Superior temporal gyrus (tissue), 1 donor: ENCODE data around the gene ZNF30.
A peak's percentile ranks its signal among the peaks of the same experiment; 100 is the strongest.
"Not testable (repeated sequence)": the region's sequence is repeated elsewhere in the genome, so short reads cannot be mapped to it uniquely, and the experiment has no call there.

ENCODE experiments used
- DNase-seq: peaks from one replicate; pipeline ENCODE4 v3.0.0-alpha.2; 2016; ENCODE audit errors: extremely low spot score

ZNF30 gene

GRCh38 chr19:34926685-34927375, at the start of gene ZNF30:
TSS of gene ZNF30 (plus strand) at chr19:34926903. CDS start at chr19:34929948, 3,045 bp downstream.
- peak; percentile 92 for DNase-seq

- no peak for DNase-seq
Measured at GRCh38 chr19:34879563-34879962, 47.1 kb upstream of the ZNF30 start.

GRCh38 chr19:34880034-34880433, 46.7 kb upstream of the ZNF30 start:
- no peak for DNase-seq

GRCh38 chr19:34881982-34882381, 44.7 kb upstream of the ZNF30 start:
- DNase-seq = no peak

GRCh38 chr19:34888091-34888490, 38.6 kb upstream of the ZNF30 start:
- no peak for DNase-seq

- DNase-seq = no peak
Measured at GRCh38 chr19:34900245-34900644, 26.5 kb upstream of the ZNF30 start.

GRCh38 chr19:34904664-34905527, 21.8 kb upstream of the ZNF30 start:
- DNase-seq = no peak

- no peak for DNase-seq
Measured at GRCh38 chr19:34910770-34911169, 15.9 kb upstream of the ZNF30 start.

GRCh38 chr19:34917144-34917543, 9.6 kb upstream of the ZNF30 start:
- not testable (repeated sequence) for DNase-seq

GRCh38 chr19:34918190-34918589, 8.5 kb upstream of the ZNF30 start:
- DNase-seq = no peak

GRCh38 chr19:34920090-34920786, 6.5 kb upstream of the ZNF30 start:
- DNase-seq = not testable (repeated sequence)

GRCh38 chr19:34925278-34925855, 1.3 kb upstream of the ZNF30 start:
- DNase-seq = no peak

GRCh38 chr19:34926361-34926684, 380 bp upstream of the ZNF30 start:
- DNase-seq = no peak

GRCh38 chr19:34932494-34932893, 5.8 kb downstream of the ZNF30 start:
- no peak for DNase-seq

- DNase-seq = no peak
Measured at GRCh38 chr19:34936184-34936583, 9.5 kb downstream of the ZNF30 start.

- no peak for DNase-seq
Measured at GRCh38 chr19:34938886-34939285, 12.2 kb downstream of the ZNF30 start.

GRCh38 chr19:34943861-34944573, 17.3 kb downstream of the ZNF30 start:
- no peak for DNase-seq

GRCh38 chr19:34953092-34953491, 26.4 kb downstream of the ZNF30 start:
- no peak for DNase-seq

GRCh38 chr19:34957830-34958751, 31.4 kb downstream of the ZNF30 start:
- DNase-seq = no peak

- no peak for DNase-seq
Measured at GRCh38 chr19:34959021-34959420, 32.3 kb downstream of the ZNF30 start.
